Uterus (tissue), 4 donors: ENCODE measurements around the gene B3GALNT2. TPM values are rescaled to one million over a fixed set of nuclear protein-coding genes. Genes with fewer than 3 reads are reported as not detected.

Experiments used
- DNase-seq, 2 donors: peaks; one replicate each; pipeline ENCODE4 v3.0.0-alpha.2; 2019 to 2020
- H3K27ac ChIP-seq, 2 donors: fragments of 200-600 bp; sonication (generic); 1 replicate in 1 of 2; 2 replicates in 1 of 2; pipeline ENCODE4 v1.5.1; 2016 to 2018
- H3K27me3 ChIP-seq, 2 donors: fragments of 200-600 bp; sonication (generic); one replicate each; pipeline ENCODE4 v1.5.1; 2018 to 2019; ENCODE audit warnings: control low read depth in 1 of 2
- H3K36me3 ChIP-seq, 2 donors: fragments of 200-600 bp; sonication (generic); one replicate each; pipeline ENCODE4 v1.5.1; 2019; ENCODE audit warnings: control low read depth in 1 of 2
- H3K4me1 ChIP-seq, 2 donors: fragments of 200-600 bp; sonication (generic); one replicate each; pipeline ENCODE4 v1.5.1; 2018 to 2019; ENCODE audit warnings: control low read depth in 1 of 2
- H3K4me3 ChIP-seq, 2 donors: fragments of 200-600 bp; sonication (generic); 1 replicate in 1 of 2; 2 replicates in 1 of 2; pipeline ENCODE4 v1.5.1; 2018 to 2019; ENCODE audit warnings: mild to moderate bottlenecking in 1 of 2
- H3K9me3 ChIP-seq, 2 donors: fragments of 200-600 bp; sonication (generic); one replicate each; pipeline ENCODE4 v1.5.1; 2019; ENCODE audit warnings: control low read depth in 1 of 2
- CTCF ChIP-seq, 4 experiments: fragments of 200-600 bp in 2 of 4; fragments of 450-650 bp in 2 of 4; sonication (generic) in 2 of 4; IDR thresholded peaks; one replicate each; pipeline ENCODE4 v1.5.1; 2016 to 2019; ENCODE audit warnings: antibody characterized with exemption in 4 of 4, mild to moderate bottlenecking in 2 of 4, moderate library complexity in 1 of 4
- POLR2A ChIP-seq, 2 donors: fragments of 450-650 bp; IDR thresholded peaks; one replicate each; pipeline ENCODE4 v1.6.1; 2016; ENCODE audit warnings: antibody characterized with exemption in 2 of 2, mild to moderate bottlenecking in 1 of 2, moderate library complexity in 1 of 2
- intact Hi-C: fragments of 100-400 bp; cut with DNase I; formaldehyde crosslinking; loops from one replicate; pipeline ENCODE4 v1.15.1; 2023; ENCODE audit warnings: low total_unique reads
- total RNA-seq, 4 donors: library from RNA; depleted of rRNA in 3 of 4; stranded (reverse); fragments of >200 nt in 3 of 4; gene quantifications; one replicate each; pipeline versions ENCODE4 v1.1.0 to v1.2.4, GENCODE V29; 2014 to 2023
- donor health status: DM: yes; HTN: yes; CAD: no.

Gene B3GALNT2
- total RNA-seq, 4 donors from 2014 or later, result 4.4 to 55.4 (median 38.6) TPM

GRCh38 chr1:235500971-235501540 lies 3.2 kb downstream of the B3GALNT2 start:
- no peak overlapping the region for H3K27ac ChIP-seq
- no peaks in the 10 kb centered on the region for H3K9me3 ChIP-seq
- intact Hi-C loops, result no loop called here
- H3K4me3 ChIP-seq, result no peak overlapping the region
- TF ChIP-seq CTCF (IDR thresholded peaks at IDR 0.05), result no peak
- TF ChIP-seq POLR2A (IDR thresholded peaks at IDR 0.05), result no peak
- no peaks in the 10 kb centered on the region for H3K27me3 ChIP-seq
- no peak for DNase-seq
- no peaks in the 10 kb centered on the region for H3K36me3 ChIP-seq
- no peaks in the 10 kb centered on the region for H3K4me1 ChIP-seq

GRCh38 chr1:235495551-235495950 lies 8.7 kb downstream of the B3GALNT2 start:
- intact Hi-C loops, result no loop called here

DNA sequence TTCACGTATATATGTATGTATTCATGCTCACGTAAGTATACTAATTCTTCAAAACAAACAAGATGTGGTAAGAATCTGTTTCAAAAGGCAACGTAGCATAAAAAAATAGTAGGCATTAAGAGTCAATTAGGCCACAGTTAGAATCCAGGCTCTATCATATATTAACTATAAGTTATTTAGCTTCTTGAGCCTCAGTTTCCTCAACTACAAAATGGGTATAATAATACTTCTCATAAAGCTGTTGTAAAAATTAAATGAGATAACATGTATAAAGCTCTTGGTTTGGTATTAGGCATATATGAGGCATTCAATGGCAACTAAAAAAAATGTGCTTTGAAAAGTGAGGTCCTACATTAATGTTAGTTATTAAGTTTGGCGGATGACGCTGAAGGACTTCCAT lies 9.2 kb downstream of the B3GALNT2 start:
- Histone ChIP-seq H3K27me3 (no peaks in the 10 kb centered on the region), H3K9me3 (no peaks in the 10 kb centered on the region), H3K36me3 (no peaks in the 10 kb centered on the region), H3K27ac (no peak overlapping the region), H3K4me1 (no peaks in the 10 kb centered on the region), H3K4me3 (no peak overlapping the region)
- DNase-seq, result no peak
- intact Hi-C loops, result no loop called here
- TF ChIP-seq POLR2A (IDR thresholded peaks at IDR 0.05) (no peak), CTCF (IDR thresholded peaks at IDR 0.05) (no peak)

More at GRCh38 chr1:235495551-235495950, 8.7 kb downstream of the B3GALNT2 start:
- H3K27me3 ChIP-seq, result no peaks in the 10 kb centered on the region
- no peaks in the 10 kb centered on the region for H3K4me1 ChIP-seq
- no peaks in the 10 kb centered on the region for H3K9me3 ChIP-seq
- TF ChIP-seq POLR2A (IDR thresholded peaks at IDR 0.05) (no peak), CTCF (IDR thresholded peaks at IDR 0.05) (no peak)
- no peak overlapping the region for H3K27ac ChIP-seq
- no peak for DNase-seq
- H3K4me3 ChIP-seq, result no peak overlapping the region
- H3K36me3 ChIP-seq, result no peaks in the 10 kb centered on the region

GRCh38 chr1:235494531-235494930 lies 9.7 kb downstream of the B3GALNT2 start:
- H3K9me3 ChIP-seq, result no peaks in the 10 kb centered on the region
- no peak overlapping the region for H3K27ac ChIP-seq

DNA sequence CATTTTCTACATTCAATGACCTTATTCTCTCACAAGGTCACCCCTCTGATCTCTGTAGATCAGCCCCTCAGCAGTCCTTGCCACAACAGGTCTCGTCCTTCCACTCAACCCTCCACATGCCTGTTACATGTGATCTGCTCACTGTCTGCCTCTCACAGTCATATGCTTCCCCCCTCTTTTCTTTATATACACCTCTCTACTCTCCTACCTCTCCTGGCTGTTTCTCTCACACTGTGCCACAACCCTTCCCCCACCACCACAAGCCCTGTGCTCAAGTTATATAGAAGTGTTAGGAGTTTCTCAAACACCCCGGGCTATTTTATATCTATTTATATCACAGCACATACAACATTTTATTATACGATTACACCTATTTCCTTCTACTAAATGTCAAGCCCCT lies 12.6 kb downstream of the B3GALNT2 start:
- intact Hi-C loops, result no loop called here
- H3K4me3 ChIP-seq, result no peak overlapping the region
- TF ChIP-seq CTCF (IDR thresholded peaks at IDR 0.05), result no peak
- no peak for TF ChIP-seq POLR2A (IDR thresholded peaks at IDR 0.05)
- H3K27ac ChIP-seq, result no peak overlapping the region
- no peaks in the 10 kb centered on the region for H3K9me3 ChIP-seq
- no peak for DNase-seq
- no peaks in the 10 kb centered on the region for H3K27me3 ChIP-seq
- no peaks in the 10 kb centered on the region for H3K36me3 ChIP-seq
- H3K4me1 ChIP-seq, result no peaks in the 10 kb centered on the region

More at GRCh38 chr1:235494531-235494930, 9.7 kb downstream of the B3GALNT2 start:
- TF ChIP-seq POLR2A (IDR thresholded peaks at IDR 0.05) (no peak), CTCF (IDR thresholded peaks at IDR 0.05) (no peak)
- Histone ChIP-seq H3K36me3 (no peaks in the 10 kb centered on the region), H3K4me3 (no peak overlapping the region), H3K4me1 (no peaks in the 10 kb centered on the region), H3K27me3 (no peaks in the 10 kb centered on the region)
- intact Hi-C loops, result no loop called here
- DNase-seq, result no peak
